K562 (cell line): ENCODE results near the gene FNBP1. TPM values are rescaled to one million over a fixed set of nuclear protein-coding genes. Genes with fewer than 3 reads are reported as not detected.

Source experiments
- CHAMP1 ChIP-seq: fragments of 450-650 bp; IDR thresholded peaks from 2 replicates; pipeline ENCODE4 v1.6.1; 2016; ENCODE audit warnings: mild to moderate bottlenecking
- COPS2 ChIP-seq: fragments of 450-650 bp; conservative IDR thresholded peaks from 2 replicates; pipeline ENCODE4 v1.6.1; 2016; ENCODE audit warnings: mild to moderate bottlenecking, moderate library complexity
- ETS1 ChIP-seq: conservative IDR thresholded peaks from 2 replicates; pipeline ENCODE4 v1.6.1; 2011; ENCODE audit warnings: low read depth, mild to moderate bottlenecking, low read length; ENCODE audit not compliant: control insufficient read depth
- HNRNPH1 ChIP-seq: fragments of 200-400 bp; formaldehyde crosslinking; optimal IDR thresholded peaks from 2 replicates; pipeline ENCODE3; 2017; ENCODE audit warnings: low read depth, mild to moderate bottlenecking, low read length, moderate library complexity
- MAFK ChIP-seq: IDR thresholded peaks from 2 replicates; pipeline ENCODE4 v1.6.1; 2011; ENCODE audit warnings: low read length, improper control_type of control experiment
- NCOR1 ChIP-seq: fragments of 450-650 bp; IDR thresholded peaks from 2 replicates; pipeline ENCODE4 v1.6.1; 2016; ENCODE audit warnings: mild to moderate bottlenecking, moderate library complexity
- NELFE ChIP-seq: IDR thresholded peaks from 2 replicates; pipeline ENCODE4 v1.6.1; 2011; ENCODE audit warnings: mild to moderate bottlenecking; ENCODE audit not compliant: insufficient read depth, insufficient read length
- NR1H2 ChIP-seq: sonication (generic); formaldehyde crosslinking; IDR thresholded peaks from 2 replicates; pipeline ENCODE4 v1.4.0; 2020; ENCODE audit warnings: mild to moderate bottlenecking, missing genetic modification reagents
- PTRF ChIP-seq: fragments of 450-650 bp; IDR thresholded peaks from 2 replicates; pipeline ENCODE4 v1.6.1; 2016; ENCODE audit warnings: mild to moderate bottlenecking, missing genetic modification characterization, missing compliant biosample characterization
- SIN3B ChIP-seq: fragments of 450-650 bp; IDR thresholded peaks from 2 replicates; pipeline ENCODE4 v1.6.1; 2017; ENCODE audit warnings: low read depth, mild to moderate bottlenecking, moderate library complexity
- SNRNP70 ChIP-seq: fragments of 200-400 bp; formaldehyde crosslinking; optimal IDR thresholded peaks from 2 replicates; pipeline ENCODE3; 2017; ENCODE audit warnings: low read depth, low read length
- SRSF9 ChIP-seq: fragments of 200-400 bp; formaldehyde crosslinking; IDR thresholded peaks from 2 replicates; pipeline ENCODE4 v1.6.1; 2017; ENCODE audit warnings: low read depth, low read length, borderline replicate concordance
- TRIM28 ChIP-seq: fragments of 450-650 bp; IDR thresholded peaks from 2 replicates; pipeline ENCODE4 v1.6.1; 2017
- YY1 ChIP-seq, 3 experiments: IDR thresholded peaks; 2 replicates each; pipeline ENCODE4 v1.6.1; 2011; ENCODE audit warnings: low read length in 2 of 3, mild to moderate bottlenecking in 2 of 3, moderate library complexity in 2 of 3, borderline replicate concordance in 1 of 3, control low read depth in 1 of 3, low read depth in 1 of 3; ENCODE audit not compliant: insufficient read depth in 3 of 3, insufficient replicate concordance in 2 of 3, control insufficient read depth in 1 of 3, insufficient read length in 1 of 3; ENCODE audit errors: extremely low read depth in 1 of 3
- ZBTB34 ChIP-seq: fragments of 250-450 bp; sonication (Bioruptor Pico); IDR thresholded peaks from 2 replicates; pipeline ENCODE4 v1.8.0; 2021; ENCODE audit warnings: mild to moderate bottlenecking, moderate library complexity
- ZNF124 ChIP-seq: sonication (generic); formaldehyde crosslinking; IDR thresholded peaks from 2 replicates; pipeline ENCODE4 v1.8.1; 2022; ENCODE audit warnings: missing genetic modification reagents
- ZNF232 ChIP-seq: sonication (generic); formaldehyde crosslinking; IDR thresholded peaks from 2 replicates; pipeline ENCODE4 v1.8.0; 2022; ENCODE audit warnings: mild to moderate bottlenecking, missing genetic modification reagents
- ZNF282 ChIP-seq: sonication (generic); formaldehyde crosslinking; IDR thresholded peaks from 2 replicates; pipeline ENCODE4 v1.8.1; 2023; ENCODE audit warnings: missing genetic modification reagents
- ZNF507 ChIP-seq: conservative IDR thresholded peaks from 2 replicates; pipeline ENCODE4 v1.6.1; 2017; ENCODE audit warnings: missing genetic modification characterization, missing compliant biosample characterization
- polyA plus RNA-seq, 8 experiments: library from polyadenylated mRNA; depleted of rRNA in 4 of 8; stranded (reverse) in 5 of 8; unstranded in 3 of 8; fragments of >200 nt; fragmentation: Nextera tagmentation in 2 of 8; fragmentation: Illumina TruSeq in 1 of 8; extraction: Ambion mirVana in 2 of 8; extraction: Trizol in 1 of 8; gene quantifications; 2 replicates each; pipeline versions ENCODE4 v1.2.1 to v1.2.3, GENCODE V29; 2011 to 2014; ENCODE audit warnings: inconsistent platforms in 1 of 8, missing spikeins in 1 of 8
- total RNA-seq, 7 experiments: library from RNA; depleted of rRNA in 6 of 7; stranded (reverse); fragments of >200 nt in 6 of 7; fragmentation: Illumina TruSeq in 2 of 7; extraction: Trizol in 2 of 7; gene quantifications; 2 replicates each; pipeline versions ENCODE4 v1.2.1 to v1.2.3, GENCODE V29; 2011 to 2021; ENCODE audit warnings: low replicate concordance in 1 of 7
- TF ChIP-seq, protein P1 (sequence below): sonication (generic); formaldehyde crosslinking; IDR thresholded peaks from 2 replicates; pipeline ENCODE4 v1.9.0; 2022; ENCODE audit warnings: mild to moderate bottlenecking, missing genetic modification reagents
- TF ChIP-seq, protein P2 (sequence below): IDR thresholded peaks from 2 replicates; pipeline ENCODE4 v1.6.1; 2016; ENCODE audit warnings: missing genetic modification characterization, missing compliant biosample characterization

Gene FNBP1
- total and polyA plus RNA-seq, 9 of the 15 experiments (the other 6 are each of a cell fraction or from before 2014, with no cell fraction given) = 1.8 to 14.9 (median 7.6) TPM

DNA sequence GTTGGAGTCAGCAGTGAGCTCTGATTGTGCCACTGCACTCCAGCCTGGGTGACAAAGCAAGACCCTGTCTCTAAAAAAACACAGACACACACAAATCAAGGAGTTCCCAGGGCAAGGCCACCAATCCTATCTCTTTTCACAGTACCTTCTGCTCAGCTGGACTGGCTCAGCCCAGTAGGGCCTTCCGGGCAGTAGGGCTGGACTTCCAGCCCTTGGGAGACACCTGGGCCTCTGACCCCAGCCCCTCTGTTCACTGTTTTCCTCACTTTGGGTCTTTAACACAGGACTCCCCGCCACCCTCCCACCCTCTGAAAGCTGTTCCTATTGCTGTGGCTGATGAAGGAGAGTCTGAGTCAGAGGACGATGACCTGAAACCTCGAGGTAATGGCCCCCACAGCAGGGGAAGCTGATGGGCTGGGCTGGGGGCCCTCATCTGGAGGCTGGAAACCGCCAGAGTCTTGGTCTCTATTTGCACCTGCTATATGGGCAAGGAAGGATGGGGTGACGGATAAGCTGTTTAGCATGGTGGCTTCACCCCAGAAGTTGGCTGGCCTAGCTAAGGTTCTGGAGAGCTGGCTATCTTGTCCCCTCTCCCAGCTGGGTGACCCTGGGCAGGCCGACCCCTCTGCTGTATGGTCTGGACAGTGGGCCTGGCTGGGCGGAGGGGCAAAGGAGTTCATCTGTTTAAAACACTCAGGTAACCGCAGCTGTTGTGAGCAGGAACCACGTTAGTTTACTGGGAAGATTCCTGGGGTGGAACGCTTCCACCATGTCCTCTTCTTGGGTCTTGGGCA is 182.1 kb downstream of the FNBP1 start (continued):
- TF ChIP-seq ETS1 = no peak
- TF ChIP-seq, protein P1, sequence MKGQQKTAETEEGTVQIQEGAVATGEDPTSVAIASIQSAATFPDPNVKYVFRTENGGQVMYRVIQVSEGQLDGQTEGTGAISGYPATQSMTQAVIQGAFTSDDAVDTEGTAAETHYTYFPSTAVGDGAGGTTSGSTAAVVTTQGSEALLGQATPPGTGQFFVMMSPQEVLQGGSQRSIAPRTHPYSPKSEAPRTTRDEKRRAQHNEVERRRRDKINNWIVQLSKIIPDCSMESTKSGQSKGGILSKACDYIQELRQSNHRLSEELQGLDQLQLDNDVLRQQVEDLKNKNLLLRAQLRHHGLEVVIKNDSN = peak; percentile 41; the same call in 1 of the 2 replicates
- no peak for TF ChIP-seq SRSF9
- no peak for TF ChIP-seq ZBTB34 (CRISPR knock-in tag)
- TF ChIP-seq, protein P2, sequence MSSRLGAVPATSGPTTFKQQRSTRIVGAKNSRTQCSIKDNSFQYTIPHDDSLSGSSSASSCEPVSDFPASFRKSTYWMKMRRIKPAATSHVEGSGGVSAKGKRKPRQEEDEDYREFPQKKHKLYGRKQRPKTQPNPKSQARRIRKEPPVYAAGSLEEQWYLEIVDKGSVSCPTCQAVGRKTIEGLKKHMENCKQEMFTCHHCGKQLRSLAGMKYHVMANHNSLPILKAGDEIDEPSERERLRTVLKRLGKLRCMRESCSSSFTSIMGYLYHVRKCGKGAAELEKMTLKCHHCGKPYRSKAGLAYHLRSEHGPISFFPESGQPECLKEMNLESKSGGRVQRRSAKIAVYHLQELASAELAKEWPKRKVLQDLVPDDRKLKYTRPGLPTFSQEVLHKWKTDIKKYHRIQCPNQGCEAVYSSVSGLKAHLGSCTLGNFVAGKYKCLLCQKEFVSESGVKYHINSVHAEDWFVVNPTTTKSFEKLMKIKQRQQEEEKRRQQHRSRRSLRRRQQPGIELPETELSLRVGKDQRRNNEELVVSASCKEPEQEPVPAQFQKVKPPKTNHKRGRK = no peak
- no peak for TF ChIP-seq ZNF507
- TF ChIP-seq HNRNPH1 = no peak
- TF ChIP-seq COPS2 = no peak
- TF ChIP-seq NELFE = no peak
- TF ChIP-seq SNRNP70 = peak; percentile 43
- TF ChIP-seq PTRF = no peak
- TF ChIP-seq ZNF232 (CRISPR knock-in tag) = no peak
- TF ChIP-seq YY1 (IDR thresholded peaks at IDR 0.05; ENCODE audit: borderline replicate concordance in 1 of 3, control insufficient read depth in 1 of 3, extremely low read depth in 1 of 3, insufficient read depth in 3 of 3, insufficient read length in 1 of 3, insufficient replicate concordance in 2 of 3, low read depth in 1 of 3, low read length in 2 of 3) = peak in 1 of 3 experiments; percentile 46
- TF ChIP-seq CHAMP1 = no peak
- no peak for TF ChIP-seq SIN3B
- TF ChIP-seq NCOR1 = no peak
- TF ChIP-seq NR1H2 (CRISPR knock-in tag) = no peak
- no peak for TF ChIP-seq ZNF124 (CRISPR knock-in tag)
- TF ChIP-seq MAFK = no peak
- no peak for TF ChIP-seq ZNF282 (CRISPR knock-in tag)
- no peak for TF ChIP-seq TRIM28
